Measurements from ENCODE around the gene VPS51. TPM values are rescaled to one million over a fixed set of nuclear protein-coding genes. Genes with fewer than 3 reads are reported as not detected.
A peak's percentile ranks its signal among the peaks of the same experiment; 100 is the strongest.

VPS51 gene
- total and polyA plus RNA-seq, 9 of the 15 experiments (the other 6 are each of a cell fraction or from before 2014, with no cell fraction given) = 1.8 to 143 (median 46.8) TPM

DNA sequence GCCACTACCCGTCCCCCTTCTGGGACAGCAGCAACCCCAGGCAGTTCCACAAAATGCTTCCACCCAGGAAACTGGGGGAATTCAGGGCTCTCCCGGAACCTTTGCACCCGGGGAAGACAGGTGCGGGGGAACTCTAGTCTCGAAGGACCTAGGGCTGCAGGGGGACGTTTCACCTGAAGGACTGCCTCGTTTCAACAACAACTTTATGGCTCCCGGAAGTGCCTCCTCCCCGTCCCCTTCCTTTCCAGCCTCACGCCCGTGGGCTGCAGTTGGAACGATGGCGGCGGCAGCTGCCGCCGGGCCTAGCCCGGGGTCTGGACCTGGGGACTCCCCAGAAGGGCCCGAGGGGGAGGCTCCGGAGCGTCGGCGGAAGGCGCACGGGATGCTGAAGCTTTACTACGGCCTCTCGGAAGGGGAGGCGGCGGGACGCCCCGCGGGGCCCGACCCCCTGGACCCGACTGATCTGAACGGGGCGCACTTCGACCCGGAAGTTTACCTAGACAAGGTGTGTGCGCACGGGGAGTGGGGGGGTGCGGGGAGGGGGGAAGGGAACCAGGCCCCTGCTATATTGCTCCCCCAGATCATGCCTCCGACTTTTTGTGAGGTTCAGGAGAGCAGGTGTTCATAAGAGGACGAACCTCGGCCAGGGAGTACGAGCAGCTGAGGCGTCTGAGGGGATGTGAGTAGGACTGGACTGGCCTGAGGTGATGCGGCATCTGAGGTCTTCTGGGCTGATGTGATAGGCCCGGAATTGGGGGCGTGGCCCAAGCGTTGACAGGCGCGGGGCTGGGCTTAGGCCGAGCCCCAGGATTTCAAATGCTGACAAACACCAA is at the start of gene VPS51 (continued):
- peak; percentile 84 for TF ChIP-seq TOE1 (IDR thresholded peaks at IDR 0.05; ENCODE audit: borderline replicate concordance)
- peak; percentile 76; the same call in 1 of the 2 replicates for TF ChIP-seq TOE1 (CRISPR knock-in tag; IDR thresholded peaks at IDR 0.05; ENCODE audit: borderline replicate concordance, low read depth)
- TF ChIP-seq, protein P1, sequence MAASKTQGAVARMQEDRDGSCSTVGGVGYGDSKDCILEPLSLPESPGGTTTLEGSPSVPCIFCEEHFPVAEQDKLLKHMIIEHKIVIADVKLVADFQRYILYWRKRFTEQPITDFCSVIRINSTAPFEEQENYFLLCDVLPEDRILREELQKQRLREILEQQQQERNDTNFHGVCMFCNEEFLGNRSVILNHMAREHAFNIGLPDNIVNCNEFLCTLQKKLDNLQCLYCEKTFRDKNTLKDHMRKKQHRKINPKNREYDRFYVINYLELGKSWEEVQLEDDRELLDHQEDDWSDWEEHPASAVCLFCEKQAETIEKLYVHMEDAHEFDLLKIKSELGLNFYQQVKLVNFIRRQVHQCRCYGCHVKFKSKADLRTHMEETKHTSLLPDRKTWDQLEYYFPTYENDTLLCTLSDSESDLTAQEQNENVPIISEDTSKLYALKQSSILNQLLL (CRISPR knock-in tag; IDR thresholded peaks at IDR 0.05; ENCODE audit: borderline replicate concordance) = no peak
- TF ChIP-seq ZNF197 (CRISPR knock-in tag; IDR thresholded peaks at IDR 0.05; ENCODE audit: low read depth) = no peak
- peak; percentile 61; the same call in 1 of the 2 replicates for TF ChIP-seq STAT5A (IDR thresholded peaks at IDR 0.05; ENCODE audit: borderline replicate concordance, low read length)
- no peak for TF ChIP-seq RERE (CRISPR knock-in tag; IDR thresholded peaks at IDR 0.05; ENCODE audit: borderline replicate concordance)
- peak; percentile 69; the same call in 1 of the 2 replicates for TF ChIP-seq ZBTB17 (CRISPR knock-in tag; IDR thresholded peaks at IDR 0.05)
- TF ChIP-seq ZBTB11 (CRISPR knock-in tag; IDR thresholded peaks at IDR 0.05) = peak; percentile 99 to 100 (median 100)
- no peak for TF ChIP-seq ZNF3 (CRISPR knock-in tag; IDR thresholded peaks at IDR 0.05)
- TF ChIP-seq TEAD1 (CRISPR knock-in tag; IDR thresholded peaks at IDR 0.05) = peak; percentile 70 to 80; a peak in 2 of 4 replicates
- TF ChIP-seq NFIC (IDR thresholded peaks at IDR 0.05) = peak; percentile 74
- peak; percentile 51; the same call in 1 of the 2 replicates for TF ChIP-seq NBN (IDR thresholded peaks at IDR 0.05; ENCODE audit: low read depth)
- TF ChIP-seq SMAD1 (IDR thresholded peaks at IDR 0.05; ENCODE audit: low read depth, low read length, partially characterized antibody) = peak; percentile 48

Data from K562 (cell line).